KOPT-K1 (cell line): ENCODE measurements around the gene DNAH17.

Experiments
- H3K27ac ChIP-seq: fragments of 200-600 bp; sonication (generic); 2 replicates; pipeline ENCODE4 v1.5.1; 2016; ENCODE audit warnings: antibody characterized with exemption, mild to moderate bottlenecking, low read depth, low read length; ENCODE audit not compliant: poor library complexity, severe bottlenecking
- H3K36me3 ChIP-seq: fragments of 200-600 bp; sonication (generic); 2 replicates; pipeline ENCODE4 v1.5.1; 2017; ENCODE audit warnings: antibody characterized with exemption, mild to moderate bottlenecking, low read length, moderate library complexity; ENCODE audit not compliant: insufficient read depth
- H3K9me3 ChIP-seq: fragments of 200-600 bp; sonication (generic); 2 replicates; pipeline ENCODE4 v1.5.1; 2017; ENCODE audit warnings: antibody characterized with exemption, low read length, mild to moderate bottlenecking; ENCODE audit not compliant: insufficient read depth, poor library complexity, severe bottlenecking

Gene DNAH17

GRCh38 chr17:78577296-78577695 is at the start of gene DNAH17:
Gene DNAH17, minus strand, starts transcription at chr17:78577396. Its CDS starts 2,339 bp downstream, at chr17:78575057.
- H3K9me3 ChIP-seq: no peaks in the 10 kb centered on the region
- no peak within 1 kb of the TSS for H3K27ac ChIP-seq

GRCh38 chr17:78624324-78625151 is 47.3 kb upstream of the DNAH17 start:
- Histone ChIP-seq H3K27ac (no peak overlapping the region), H3K36me3 (no peaks in the 10 kb centered on the region; the same call in 1 of the 2 replicates), H3K9me3 (peaks cover 13% of the 10 kb centered on the region)

More at GRCh38 chr17:78577296-78577695, at the start of gene DNAH17:
- no peaks in the 10 kb centered on the region for H3K36me3 ChIP-seq

GRCh38 chr17:78623541-78623940 is 46.3 kb upstream of the DNAH17 start:
- H3K27ac ChIP-seq: no peak overlapping the region
- H3K9me3 ChIP-seq: peaks cover 13% of the 10 kb centered on the region
- H3K36me3 ChIP-seq: no peaks in the 10 kb centered on the region; the same call in 1 of the 2 replicates

GRCh38 chr17:78622491-78623265 is 45.5 kb upstream of the DNAH17 start:
- H3K9me3 ChIP-seq: peaks cover 13% of the 10 kb centered on the region
- no peak overlapping the region for H3K27ac ChIP-seq

GRCh38 chr17:78621720-78622490 is 44.7 kb upstream of the DNAH17 start:
- Histone ChIP-seq H3K36me3 (no peaks in the 10 kb centered on the region; the same call in 1 of the 2 replicates), H3K9me3 (peaks cover 13% of the 10 kb centered on the region), H3K27ac (no peak overlapping the region)

More at GRCh38 chr17:78622491-78623265, 45.5 kb upstream of the DNAH17 start:
- no peaks in the 10 kb centered on the region; the same call in 1 of the 2 replicates for H3K36me3 ChIP-seq

GRCh38 chr17:78620099-78620498 is 42.9 kb upstream of the DNAH17 start:
- H3K27ac ChIP-seq: no peak overlapping the region
- H3K36me3 ChIP-seq: no peaks in the 10 kb centered on the region; the same call in 1 of the 2 replicates

DNA sequence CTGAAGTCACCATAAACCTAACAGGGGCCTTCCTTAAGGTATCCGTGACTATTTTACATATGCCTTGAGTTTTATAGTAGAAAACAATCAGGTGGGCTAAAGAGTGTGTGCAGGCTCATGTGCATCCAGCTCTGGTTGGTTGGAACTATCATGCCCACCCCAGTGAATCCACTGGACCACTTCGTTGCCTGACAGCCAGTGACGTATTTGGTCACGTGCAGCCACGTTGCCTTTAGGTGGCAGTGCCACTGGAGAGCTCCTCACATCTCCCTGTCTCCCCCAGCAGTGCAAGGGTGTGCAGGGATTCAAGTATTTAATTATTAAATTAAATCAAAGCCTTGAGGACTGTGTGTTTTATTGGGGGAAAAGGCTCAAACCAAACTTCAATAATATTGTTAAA is 42.1 kb upstream of the DNAH17 start:
- Histone ChIP-seq H3K36me3 (no peaks in the 10 kb centered on the region; the same call in 1 of the 2 replicates), H3K9me3 (peaks cover 13% of the 10 kb centered on the region), H3K27ac (no peak overlapping the region)

More at GRCh38 chr17:78620099-78620498, 42.9 kb upstream of the DNAH17 start:
- H3K9me3 ChIP-seq: peaks cover 13% of the 10 kb centered on the region

DNA sequence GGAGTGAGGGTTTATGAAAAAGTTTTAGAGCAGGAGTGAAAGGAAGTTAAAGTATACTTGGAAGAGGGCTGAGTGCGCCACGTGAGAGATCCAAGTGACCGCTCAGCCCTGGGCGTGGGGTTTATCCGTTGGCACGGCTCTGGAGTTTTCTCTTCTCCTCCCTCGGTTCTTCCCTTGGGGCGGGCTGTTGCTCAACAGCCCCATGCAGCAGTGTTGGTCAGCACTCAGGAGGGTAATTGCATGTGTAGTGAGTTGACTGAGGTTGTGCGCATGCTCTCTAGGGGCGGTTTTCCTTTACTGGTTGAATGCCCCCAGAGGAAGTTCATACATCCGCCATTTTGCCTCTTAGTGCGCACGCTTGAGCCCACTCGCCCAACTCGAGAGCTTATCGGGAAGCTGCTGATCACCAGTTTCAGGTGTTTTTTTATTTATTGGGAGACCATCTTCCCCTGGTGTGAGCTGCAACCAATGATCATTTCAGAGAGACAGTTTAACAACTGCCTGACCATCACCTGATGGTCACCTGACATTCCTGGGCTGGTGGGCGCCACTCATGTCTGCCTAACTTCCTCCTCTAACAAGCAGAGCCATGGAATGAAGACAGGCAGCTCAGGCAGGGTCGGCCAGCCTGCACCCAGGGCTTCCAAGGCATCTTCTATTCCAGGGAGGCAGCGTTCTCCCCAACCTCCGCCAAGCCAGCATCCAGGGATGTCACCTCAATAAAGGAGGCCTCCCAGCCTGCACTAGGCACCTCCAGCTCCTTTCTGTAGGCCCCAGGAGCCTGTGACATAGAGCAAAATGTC is 41.3 kb upstream of the DNAH17 start:
- no peaks in the 10 kb centered on the region; the same call in 1 of the 2 replicates for H3K36me3 ChIP-seq
- no peak overlapping the region for H3K27ac ChIP-seq
- peaks cover 13% of the 10 kb centered on the region for H3K9me3 ChIP-seq

DNA sequence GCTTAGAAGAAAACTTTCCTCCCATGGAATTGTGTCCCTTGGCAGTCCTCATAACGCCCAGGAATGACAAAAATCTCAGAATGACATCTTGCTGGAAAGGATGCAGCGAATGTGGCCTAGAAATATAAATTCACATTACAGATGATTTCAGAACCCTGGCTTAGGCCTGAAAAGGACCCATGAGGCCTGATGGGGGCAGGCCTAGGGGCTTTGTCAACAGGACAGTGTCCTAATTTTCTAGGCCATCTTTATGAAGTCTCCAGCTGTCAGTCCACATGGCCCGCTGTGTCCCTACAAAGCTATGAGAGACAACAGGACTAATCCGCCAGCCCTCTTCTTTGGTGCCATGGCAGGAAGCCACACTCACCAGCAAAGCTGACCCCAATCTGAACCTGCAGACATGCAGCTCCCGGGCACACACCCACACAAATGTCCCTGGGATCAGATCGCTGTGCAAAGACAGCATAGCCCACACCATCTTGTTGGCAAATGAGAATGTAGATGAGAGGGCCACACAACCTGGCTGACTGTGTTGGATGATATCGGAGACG is 40.4 kb upstream of the DNAH17 start:
- Histone ChIP-seq H3K27ac (no peak overlapping the region), H3K9me3 (peaks cover 13% of the 10 kb centered on the region), H3K36me3 (no peaks in the 10 kb centered on the region)

GRCh38 chr17:78616946-78617345 is 39.8 kb upstream of the DNAH17 start:
- no peak overlapping the region for H3K27ac ChIP-seq
- H3K36me3 ChIP-seq: no peaks in the 10 kb centered on the region
- H3K9me3 ChIP-seq: peaks cover 13% of the 10 kb centered on the region

GRCh38 chr17:78615631-78616030 is 38.4 kb upstream of the DNAH17 start:
- H3K27ac ChIP-seq: no peak overlapping the region
- no peaks in the 10 kb centered on the region for H3K36me3 ChIP-seq

GRCh38 chr17:78613416-78613815 is 36.2 kb upstream of the DNAH17 start:
- Histone ChIP-seq H3K9me3 (peaks cover 1% of the 10 kb centered on the region), H3K36me3 (no peaks in the 10 kb centered on the region), H3K27ac (no peak overlapping the region)

More at GRCh38 chr17:78615631-78616030, 38.4 kb upstream of the DNAH17 start:
- H3K9me3 ChIP-seq: peaks cover 12% of the 10 kb centered on the region

DNA sequence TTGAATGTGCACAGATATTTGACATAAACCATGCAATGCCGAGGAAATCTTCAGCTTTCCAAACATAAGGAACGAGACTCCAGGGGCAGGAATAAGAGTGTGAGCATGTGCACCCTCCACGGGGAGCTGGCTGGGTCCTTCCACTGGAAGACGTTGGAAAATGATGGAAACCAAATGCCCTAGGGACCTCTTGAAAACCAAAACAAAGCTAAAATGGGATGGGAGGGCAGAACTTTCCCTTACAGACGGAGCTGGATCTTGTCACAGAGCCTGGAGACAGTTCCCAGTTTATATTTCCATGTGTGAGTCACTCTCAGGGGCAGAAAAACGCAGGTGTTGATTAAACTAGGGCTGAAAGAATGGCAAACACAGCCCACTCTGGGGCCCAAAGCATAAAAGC is 34.4 kb upstream of the DNAH17 start:
- H3K27ac ChIP-seq: no peak overlapping the region

More for the DNA sequence above, 34.4 kb upstream of the DNAH17 start:
- peaks cover 4% of the 10 kb centered on the region for H3K9me3 ChIP-seq
- no peaks in the 10 kb centered on the region for H3K36me3 ChIP-seq
